Stimulated activated CD8-positive, alpha-beta memory T cell treated with anti-CD3 and anti-CD28 coated beads, Interleukin-15, amount 100 ng/mL, for 4 hours (primary cell): ENCODE results near the gene TMEM271.
"Not testable (repeated sequence)": the region's sequence is repeated elsewhere in the genome, so short reads cannot be mapped to it uniquely, and the experiment has no call there.

Experiments used
- DNase-seq, 2 donors: peaks; one replicate each; pipeline ENCODE4 v3.0.0-alpha.2; 2020; ENCODE audit warnings: low read depth in 2 of 2

Gene TMEM271

DNA sequence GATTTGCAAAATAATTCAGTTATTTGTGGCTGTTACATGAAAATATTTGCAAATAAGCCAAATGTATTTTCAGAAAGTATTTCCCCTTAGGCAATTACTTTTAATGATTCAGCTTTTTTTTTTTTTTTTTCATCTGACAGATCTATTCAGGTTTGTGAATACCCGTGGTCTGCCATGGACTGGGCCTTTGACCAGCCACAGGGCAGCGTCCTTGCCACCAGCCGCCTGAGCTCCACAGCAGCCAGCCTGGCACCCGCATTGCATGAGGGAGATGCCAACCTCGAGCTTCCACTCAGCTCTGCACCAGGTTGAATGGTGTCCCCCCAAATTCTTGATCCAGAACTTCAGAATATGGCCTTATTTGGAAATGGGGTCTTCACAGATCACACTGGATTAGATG, 14.7 kb downstream of the TMEM271 start:
- DNase-seq: no peak

GRCh38 chr4:560731-561291, 15.3 kb downstream of the TMEM271 start:
- DNase-seq: no peak

DNA sequence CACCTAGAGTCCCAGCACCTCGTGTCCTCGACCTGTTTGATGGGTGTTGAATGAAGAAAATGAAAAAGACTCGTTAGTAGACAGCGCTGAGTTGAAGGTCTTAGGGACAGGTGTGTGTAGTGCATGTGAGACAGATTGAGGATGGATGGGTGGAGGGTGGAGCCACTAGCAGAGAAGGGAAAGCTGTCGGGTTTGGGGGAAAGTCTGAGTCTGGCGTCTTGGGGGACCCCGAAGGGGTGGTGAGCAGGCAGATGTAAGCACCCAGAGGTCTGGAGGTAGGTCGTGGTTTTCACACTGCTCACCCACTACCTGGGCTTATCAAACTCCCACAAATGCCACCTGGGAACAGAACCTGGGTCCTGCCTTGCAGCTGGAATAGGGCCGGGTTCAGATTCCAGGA, 16.0 kb downstream of the TMEM271 start:
- no peak for DNase-seq

DNA sequence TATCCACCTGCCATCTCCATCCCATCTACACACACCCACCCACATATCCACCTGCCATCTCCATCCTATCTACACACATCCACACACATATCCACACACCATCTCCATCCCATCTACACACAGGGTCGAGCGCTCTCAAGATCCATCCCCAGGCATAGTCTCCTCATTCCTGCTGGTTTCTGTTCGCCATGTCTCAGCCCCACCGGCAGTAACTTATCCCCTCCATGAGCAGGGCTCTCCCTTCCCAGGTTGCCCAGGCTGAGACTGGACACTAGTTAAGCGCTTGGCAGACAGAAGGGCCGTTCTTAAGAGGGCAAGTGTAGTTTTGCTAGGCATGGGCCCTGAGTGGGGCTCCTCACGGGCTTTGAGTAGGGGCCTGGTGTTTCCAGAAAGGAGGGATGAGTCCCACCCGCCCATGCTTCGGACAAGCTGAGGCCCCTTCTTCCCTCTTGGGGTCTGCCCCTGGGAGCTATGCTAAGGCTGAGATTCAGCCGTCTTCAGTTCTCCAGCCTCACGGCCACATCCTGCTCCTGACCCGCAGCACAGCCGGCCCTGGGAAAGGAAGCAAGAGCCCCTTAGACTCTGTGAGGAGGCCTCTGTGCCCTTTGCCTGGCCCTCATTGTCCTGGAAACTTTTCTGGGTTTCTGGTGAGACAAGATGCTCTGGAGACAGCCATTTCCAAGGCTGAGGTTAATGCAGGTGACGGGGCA, 20.4 kb downstream of the TMEM271 start:
- DNase-seq: no peak

- DNase-seq: not testable (repeated sequence)
Observed at GRCh38 chr4:554793-555320, 21.2 kb downstream of the TMEM271 start.

- DNase-seq: no peak
Observed at GRCh38 chr4:552019-552418, 24.1 kb downstream of the TMEM271 start.

GRCh38 chr4:550268-550667, 25.8 kb downstream of the TMEM271 start:
- DNase-seq: not testable (repeated sequence)

DNA sequence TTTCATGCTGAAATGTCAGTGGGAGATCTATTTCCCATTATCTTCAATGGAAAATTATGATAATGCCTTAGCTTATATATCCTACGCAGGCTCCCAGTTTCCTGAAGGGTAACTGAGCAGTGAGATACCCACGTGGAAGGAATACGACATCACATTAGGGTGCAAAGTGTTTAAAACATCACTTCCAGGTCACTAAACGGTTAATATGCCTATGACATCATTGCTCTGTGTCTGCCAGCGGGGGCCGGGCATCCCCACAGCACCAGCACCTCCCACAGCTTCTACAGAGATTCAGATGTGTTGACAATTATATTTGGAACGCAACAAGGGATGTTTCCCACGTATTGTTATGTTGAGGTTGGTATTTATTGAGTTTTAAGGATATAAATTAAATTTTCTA, 27.1 kb downstream of the TMEM271 start:
- DNase-seq: no peak

DNA sequence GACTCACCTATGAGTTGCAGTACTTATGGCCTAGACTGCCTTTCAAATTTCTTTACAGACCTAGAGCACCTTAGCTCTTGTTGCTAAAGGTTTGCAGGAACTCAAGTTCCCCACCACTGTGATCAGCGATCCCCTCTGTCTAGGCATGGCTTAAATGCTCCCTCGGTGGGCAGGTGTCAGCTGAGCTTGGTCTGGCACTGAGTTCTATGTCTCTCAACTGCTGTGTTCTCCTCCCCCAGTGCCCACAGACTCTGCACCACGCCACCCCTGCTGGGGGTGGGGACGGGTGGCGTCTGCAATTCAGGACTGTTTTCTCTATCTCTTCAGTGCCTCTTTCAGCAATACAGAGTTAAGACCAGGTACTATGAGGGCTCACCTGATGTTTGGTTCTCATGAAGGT, 30.5 kb downstream of the TMEM271 start:
- no peak for DNase-seq

DNA sequence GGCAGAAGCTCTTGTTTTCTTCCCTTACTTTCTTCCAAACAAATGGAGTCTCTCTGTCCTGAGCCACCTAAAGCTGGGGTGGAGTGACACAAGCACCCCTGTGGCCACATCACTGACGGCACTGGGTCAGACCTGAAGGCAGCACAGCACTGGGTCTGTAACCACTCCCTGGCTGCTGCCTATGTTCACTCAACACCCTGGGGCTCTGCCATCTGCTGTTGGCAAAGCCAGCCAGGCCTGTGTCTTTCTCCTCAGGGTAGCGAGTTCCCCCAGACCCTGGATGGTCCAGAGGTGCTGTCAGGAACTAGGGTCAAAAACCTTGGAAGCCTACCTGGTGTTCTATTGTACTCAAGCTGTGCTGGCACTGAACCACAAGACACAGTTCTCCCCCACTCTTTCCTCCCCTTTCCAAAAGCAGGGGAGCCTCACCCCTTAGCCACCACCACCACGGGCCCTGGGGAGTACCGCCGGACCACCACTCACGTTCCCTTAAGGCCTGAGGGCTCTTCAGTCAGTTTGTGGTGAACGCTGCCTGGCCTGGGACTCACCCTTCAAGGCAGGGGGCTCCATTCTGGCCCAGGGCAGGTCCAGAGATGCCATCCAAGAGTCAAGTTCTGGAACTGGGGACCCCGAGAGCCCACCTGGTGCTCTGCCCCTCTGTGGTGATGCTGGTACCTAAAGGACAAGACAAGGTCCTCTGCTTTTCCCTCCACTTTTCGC, 31.5 kb downstream of the TMEM271 start:
- DNase-seq: no peak

DNA sequence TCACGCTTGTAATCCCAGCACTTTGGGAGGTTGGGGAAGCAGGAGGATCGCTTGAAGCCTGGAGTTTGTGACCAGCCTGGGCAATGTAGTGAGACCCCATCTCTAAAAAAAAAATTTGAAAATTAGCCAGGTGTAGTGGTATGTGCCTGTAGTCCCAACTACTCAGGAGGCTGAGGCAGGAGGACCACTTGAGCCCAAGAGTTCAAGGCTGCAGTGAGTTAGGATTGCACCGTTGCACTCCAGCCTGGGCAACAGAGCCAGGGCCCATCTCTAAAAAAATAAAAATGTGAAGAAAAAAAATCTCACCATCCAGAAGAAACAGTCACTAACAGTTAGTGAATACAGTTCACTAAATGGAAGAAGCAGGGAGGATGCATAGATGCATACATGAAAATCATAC, 34.8 kb downstream of the TMEM271 start:
- no peak for DNase-seq

GRCh38 chr4:538542-539142, 37.5 kb downstream of the TMEM271 start:
- no peak for DNase-seq

DNA sequence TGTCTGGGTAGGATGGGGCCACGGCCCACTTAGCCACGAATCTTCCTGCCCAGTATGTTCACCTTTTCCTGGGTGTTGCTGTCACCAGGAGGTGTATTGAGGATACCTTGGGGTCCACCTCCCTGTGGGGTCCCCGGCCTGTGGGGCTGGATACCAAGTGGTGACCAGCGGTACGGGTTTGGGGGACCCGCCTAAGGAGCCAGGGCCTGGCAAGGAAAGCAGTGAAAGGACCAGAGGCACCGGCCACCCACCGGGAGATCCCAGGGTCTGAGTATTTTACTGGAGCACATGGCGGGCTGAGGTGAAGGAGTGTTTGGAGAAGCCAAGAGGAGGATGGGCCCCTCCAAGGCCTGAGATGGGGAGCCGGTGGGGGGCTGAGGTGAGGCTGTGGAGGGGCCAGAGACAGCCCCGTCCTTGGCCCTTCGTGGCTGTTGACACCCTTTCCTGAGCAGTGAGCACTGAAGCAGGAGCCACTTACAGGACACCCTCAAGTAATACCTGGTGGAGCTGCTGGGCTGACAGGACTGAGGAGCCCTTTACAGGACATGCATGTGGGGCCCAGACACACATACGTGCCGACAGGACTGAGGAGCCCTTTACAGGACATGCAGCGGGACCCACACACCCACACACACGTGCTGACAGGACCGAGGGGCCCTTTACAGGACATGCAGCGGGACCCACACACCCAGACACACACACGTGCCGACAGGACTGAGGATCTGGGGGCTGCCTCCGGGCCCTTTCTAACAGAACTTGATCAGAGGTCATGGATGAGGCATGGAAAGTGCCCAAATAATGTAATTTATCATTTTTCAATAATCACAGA, 38.4 kb downstream of the TMEM271 start:
- no peak for DNase-seq

- DNase-seq: no peak
Observed at GRCh38 chr4:536351-536972, 39.6 kb downstream of the TMEM271 start.

DNA sequence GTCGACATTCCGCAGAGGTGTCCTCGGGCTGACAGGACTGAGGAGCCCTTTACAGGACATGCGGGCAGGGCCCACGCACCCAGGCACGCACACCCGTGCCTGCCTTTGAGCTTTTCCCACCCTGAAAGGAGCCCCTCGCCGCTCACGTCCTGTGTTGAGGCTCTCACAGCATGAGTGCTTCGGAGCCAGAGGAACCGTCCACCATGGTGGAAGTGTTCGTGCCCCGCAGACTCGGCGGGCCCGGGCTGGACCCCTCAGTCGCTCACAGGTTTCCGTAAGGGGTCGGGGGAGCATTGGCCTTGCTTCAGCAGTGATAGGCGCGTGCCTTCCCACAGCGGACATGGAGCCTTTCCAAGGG, 40.2 kb downstream of the TMEM271 start:
- DNase-seq: no peak

DNA sequence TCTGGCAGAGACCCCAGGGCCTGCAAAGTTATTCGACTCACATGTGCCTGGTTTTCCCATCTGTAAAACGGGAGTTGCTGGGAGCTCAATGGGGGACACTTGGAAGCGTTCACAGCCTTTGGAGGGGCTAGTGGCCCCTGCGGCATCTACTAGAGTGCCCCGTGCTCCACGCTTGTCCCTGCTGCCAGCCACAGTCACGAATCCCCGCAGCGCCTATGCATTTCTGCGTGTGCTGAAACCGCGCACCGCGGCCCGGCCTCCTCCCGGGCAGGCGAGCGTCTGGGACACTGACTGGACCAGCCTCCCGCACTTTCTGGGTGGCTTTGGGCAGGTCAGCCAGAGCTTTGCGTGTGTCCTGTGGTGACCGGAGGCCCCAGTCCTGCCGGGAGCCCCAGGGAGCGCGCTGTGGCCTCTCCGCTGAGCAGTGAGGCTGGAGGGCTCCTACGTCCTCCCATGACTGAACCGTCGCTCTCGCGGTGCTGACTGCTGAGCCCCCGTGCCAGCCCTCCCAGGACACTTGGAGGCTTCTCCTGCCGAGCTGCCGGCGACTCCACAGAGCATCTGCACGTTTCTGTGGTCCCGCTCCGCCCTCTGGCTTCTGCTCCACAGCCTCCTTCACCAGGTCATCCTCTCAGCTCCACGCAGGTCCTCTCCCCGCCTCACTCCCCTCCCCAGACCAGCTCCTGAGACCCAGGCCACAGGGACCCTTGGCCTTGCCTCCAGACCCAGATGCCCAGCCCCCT, 40.7 kb downstream of the TMEM271 start:
- no peak for DNase-seq

- DNase-seq: no peak
Observed at GRCh38 chr4:534576-535151, 41.4 kb downstream of the TMEM271 start.

- no peak for DNase-seq
Observed at GRCh38 chr4:534101-534575, 42.0 kb downstream of the TMEM271 start.

- DNase-seq: no peak
Observed at GRCh38 chr4:533318-534100, 42.6 kb downstream of the TMEM271 start.
